DND-41 (cell line): ENCODE results near the gene RIMOC1.

Experiments used
- EZH2 ChIP-seq: IDR thresholded peaks from 3 replicates; pipeline ENCODE4 v1.6.1; 2012; ENCODE audit warnings: borderline replicate concordance, low read depth, mild to moderate bottlenecking, moderate library complexity, low read length, inconsistent platforms; ENCODE audit not compliant: severe bottlenecking
- TF ChIP-seq, protein P1 (sequence below): IDR thresholded peaks from 2 replicates; pipeline ENCODE4 v1.5.1; 2012; ENCODE audit warnings: borderline replicate concordance, low read length, moderate library complexity, mild to moderate bottlenecking; ENCODE audit not compliant: poor library complexity, severe bottlenecking; ENCODE audit errors: extremely low read depth

DNA sequence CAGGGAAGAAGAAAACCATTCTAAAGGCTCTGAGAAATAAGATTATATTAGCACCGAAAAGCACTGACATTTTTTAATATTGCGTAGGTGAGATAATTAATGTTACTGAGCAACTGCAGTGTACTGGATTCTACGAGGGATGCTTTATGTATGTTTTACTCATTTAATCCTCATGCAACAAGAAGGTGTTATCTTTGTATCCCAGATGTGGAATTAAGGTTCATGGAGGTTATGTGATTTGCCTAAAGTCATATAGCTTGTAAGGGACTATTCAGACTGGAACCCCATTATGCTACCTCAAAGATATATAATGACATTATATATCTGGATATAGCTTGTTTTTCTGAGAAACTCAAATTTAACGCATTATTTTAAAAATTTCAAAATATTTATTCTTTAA is 23.5 kb downstream of the RIMOC1 start:
- TF ChIP-seq, protein P1, sequence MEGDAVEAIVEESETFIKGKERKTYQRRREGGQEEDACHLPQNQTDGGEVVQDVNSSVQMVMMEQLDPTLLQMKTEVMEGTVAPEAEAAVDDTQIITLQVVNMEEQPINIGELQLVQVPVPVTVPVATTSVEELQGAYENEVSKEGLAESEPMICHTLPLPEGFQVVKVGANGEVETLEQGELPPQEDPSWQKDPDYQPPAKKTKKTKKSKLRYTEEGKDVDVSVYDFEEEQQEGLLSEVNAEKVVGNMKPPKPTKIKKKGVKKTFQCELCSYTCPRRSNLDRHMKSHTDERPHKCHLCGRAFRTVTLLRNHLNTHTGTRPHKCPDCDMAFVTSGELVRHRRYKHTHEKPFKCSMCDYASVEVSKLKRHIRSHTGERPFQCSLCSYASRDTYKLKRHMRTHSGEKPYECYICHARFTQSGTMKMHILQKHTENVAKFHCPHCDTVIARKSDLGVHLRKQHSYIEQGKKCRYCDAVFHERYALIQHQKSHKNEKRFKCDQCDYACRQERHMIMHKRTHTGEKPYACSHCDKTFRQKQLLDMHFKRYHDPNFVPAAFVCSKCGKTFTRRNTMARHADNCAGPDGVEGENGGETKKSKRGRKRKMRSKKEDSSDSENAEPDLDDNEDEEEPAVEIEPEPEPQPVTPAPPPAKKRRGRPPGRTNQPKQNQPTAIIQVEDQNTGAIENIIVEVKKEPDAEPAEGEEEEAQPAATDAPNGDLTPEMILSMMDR = no peak
- TF ChIP-seq EZH2 = no peak
